A549 (cell line): ENCODE results near the gene CLTCL1. TPM values are rescaled to one million over a fixed set of nuclear protein-coding genes. Genes with fewer than 3 reads are reported as not detected.

Experiments
- ATAC-seq, 2 experiments: fragments of 200-7000 bp in 1 of 2; fragments of >200 bp in 1 of 2; cut with Nextera tagmentation in 1 of 2; cut with Tn5 transposase in 1 of 2; 3 replicates each; pipeline versions ENCODE4 v1.8.0 to v1.9.1; 2018 to 2020; ENCODE audit warnings: mild to moderate bottlenecking in 1 of 2, moderate library complexity in 1 of 2
- CTCF ChIA-PET: fragments of 300-600 bp; sonication (Branson Sonifier 250); formaldehyde crosslinking; extraction: SDS; loops from one replicate; lab custom pipeline; 2021; ENCODE audit warnings: antibody characterized with exemption, inconsistent platforms; lab: Yijun Ruan, JAX
- POLR2A ChIA-PET: fragments of 350-600 bp; formaldehyde crosslinking; extraction: SDS; loops from one replicate; lab custom pipeline; 2021; ENCODE audit warnings: antibody characterized with exemption, inconsistent platforms; lab: Yijun Ruan, JAX
- DNase-seq, 2 experiments: peaks; one replicate each; pipeline versions ENCODE4 v3.0.0 to v3.0.0-alpha.2; 2011 to 2016; ENCODE audit warnings: low read depth in 1 of 2, low spot score in 1 of 2
- FAIRE-seq: peaks from 2 replicates; lab custom pipeline; 2011; peaks lifted over from hg19 to GRCh38; lab: Jason Lieb, UNC
- H3K27ac ChIP-seq, 2 experiments: fragments of >200 bp; sonication (Bioruptor Twin); formaldehyde crosslinking; 3 replicates each; pipeline ENCODE4 v1.5.1; 2016 to 2017
- H3K4me1 ChIP-seq: fragments of >200 bp; sonication (Bioruptor Twin); formaldehyde crosslinking; 3 replicates; pipeline ENCODE4 v1.6.1; 2016
- H3K4me2 ChIP-seq: fragments of >200 bp; sonication (Bioruptor Twin); formaldehyde crosslinking; 3 replicates; pipeline ENCODE4 v1.6.1; 2016
- H3K4me3 ChIP-seq: fragments of >200 bp; sonication (Bioruptor Twin); formaldehyde crosslinking; 3 replicates; pipeline ENCODE4 v1.5.1; 2016
- H3K9me3 ChIP-seq: fragments of >200 bp; sonication (Bioruptor Twin); formaldehyde crosslinking; 3 replicates; pipeline ENCODE4 v1.6.1; 2016
- BHLHE40 ChIP-seq: IDR thresholded peaks from 2 replicates; pipeline ENCODE4 v1.6.1; 2012; ENCODE audit warnings: low read depth, low read length, inconsistent platforms
- CBX8 ChIP-seq: fragments of 200-600 bp; sonication (generic); IDR thresholded peaks from 2 replicates; pipeline ENCODE4 v1.6.1; 2016
- CHD4 ChIP-seq: fragments of 200-600 bp; sonication (generic); IDR thresholded peaks from 2 replicates; pipeline ENCODE4 v1.6.1; 2016; ENCODE audit warnings: antibody characterized with exemption, mild to moderate bottlenecking, borderline replicate concordance
- E2F6 ChIP-seq: IDR thresholded peaks from 2 replicates; pipeline ENCODE4 v1.6.1; 2012; ENCODE audit warnings: low read depth, borderline replicate concordance
- EHF ChIP-seq: fragments of 250-450 bp; sonication (Bioruptor Pico); IDR thresholded peaks from 2 replicates; pipeline ENCODE4 v1.5.0; 2020; ENCODE audit warnings: mild to moderate bottlenecking
- EP300 ChIP-seq, 2 experiments: fragments of >200 bp; sonication (Bioruptor Twin); formaldehyde crosslinking; IDR thresholded peaks; 2 replicates in 1 of 2; 3 replicates in 1 of 2; pipeline ENCODE4 v1.6.1; 2016 to 2017
- FOSL2 ChIP-seq, 2 experiments: fragments of 450-650 bp in 1 of 2; fragments of >200 bp in 1 of 2; sonication (Bioruptor Twin) in 1 of 2; formaldehyde crosslinking; IDR thresholded peaks; 2 replicates each; pipeline versions ENCODE4 v1.5.0 to v1.6.1; 2016 to 2020; ENCODE audit warnings: mild to moderate bottlenecking in 1 of 2, moderate library complexity in 1 of 2
- GATA3 ChIP-seq: IDR thresholded peaks from 2 replicates; pipeline ENCODE4 v1.6.1; 2012; ENCODE audit warnings: borderline replicate concordance
- HDAC2 ChIP-seq: fragments of 200-600 bp; sonication (generic); IDR thresholded peaks from 2 replicates; pipeline ENCODE4 v1.6.1; 2016
- HEYL ChIP-seq: fragments of 250-450 bp; sonication (Bioruptor Pico); IDR thresholded peaks from 2 replicates; pipeline ENCODE4 v1.8.0; 2021; ENCODE audit warnings: mild to moderate bottlenecking, moderate library complexity
- HOXB13 ChIP-seq: fragments of 250-450 bp; sonication (Bioruptor Pico); IDR thresholded peaks from 2 replicates; pipeline ENCODE4 v1.5.0; 2020; ENCODE audit warnings: low read depth, mild to moderate bottlenecking, moderate library complexity
- JUN ChIP-seq, 2 experiments: fragments of >200 bp; sonication (Bioruptor Twin); formaldehyde crosslinking; IDR thresholded peaks; 2 replicates in 1 of 2; 3 replicates in 1 of 2; pipeline ENCODE4 v1.6.1; 2016 to 2017
- KDM1A ChIP-seq: fragments of 200-600 bp; sonication (generic); IDR thresholded peaks from 2 replicates; pipeline ENCODE4 v1.6.1; 2016; ENCODE audit warnings: low read depth, mild to moderate bottlenecking
- MAZ ChIP-seq: fragments of 150-350 bp; IDR thresholded peaks from 2 replicates; pipeline ENCODE4 v1.6.1; 2014; ENCODE audit warnings: antibody characterized with exemption, low read depth, low read length, borderline replicate concordance
- MYC ChIP-seq: IDR thresholded peaks from 2 replicates; pipeline ENCODE4 v1.6.1; 2012; ENCODE audit warnings: mild to moderate bottlenecking, inconsistent platforms, low read length, improper control_type of control experiment, borderline replicate concordance
- NFE2L2 ChIP-seq: fragments of 150-350 bp; conservative IDR thresholded peaks from 2 replicates; pipeline ENCODE4 v1.6.1; 2014; ENCODE audit warnings: low read length
- NPAS2 ChIP-seq: fragments of 250-450 bp; sonication (Bioruptor Pico); IDR thresholded peaks from 2 replicates; pipeline ENCODE4 v1.8.0; 2022; ENCODE audit warnings: mild to moderate bottlenecking, moderate library complexity, borderline replicate concordance
- RAD21 ChIP-seq, 2 experiments: fragments of >200 bp in 1 of 2; sonication (Bioruptor Twin) in 1 of 2; formaldehyde crosslinking in 1 of 2; IDR thresholded peaks in 1 of 2; conservative IDR thresholded peaks in 1 of 2; 2 replicates in 1 of 2; 3 replicates in 1 of 2; pipeline ENCODE4 v1.6.1; 2012 to 2018; ENCODE audit warnings: inconsistent platforms in 1 of 2
- REST ChIP-seq: fragments of 200-600 bp; sonication (generic); IDR thresholded peaks from 2 replicates; pipeline ENCODE4 v1.6.1; 2016; ENCODE audit warnings: antibody characterized with exemption, mild to moderate bottlenecking, moderate library complexity
- RFX5 ChIP-seq: fragments of 450-650 bp; IDR thresholded peaks from 2 replicates; pipeline ENCODE4 v1.7.1; 2014; ENCODE audit warnings: antibody characterized with exemption, mild to moderate bottlenecking, moderate library complexity
- RNF2 ChIP-seq: fragments of 200-600 bp; sonication (generic); IDR thresholded peaks from 2 replicates; pipeline ENCODE4 v1.6.1; 2016; ENCODE audit warnings: low read depth, mild to moderate bottlenecking, antibody characterized with exemption, moderate library complexity, borderline replicate concordance
- SREBF2 ChIP-seq: fragments of 450-650 bp; IDR thresholded peaks from 2 replicates; pipeline ENCODE4 v1.6.1; 2014; ENCODE audit warnings: mild to moderate bottlenecking, moderate library complexity
- TFCP2L1 ChIP-seq: fragments of 250-450 bp; sonication (Bioruptor Pico); IDR thresholded peaks from 2 replicates; pipeline ENCODE4 v1.5.0; 2021; ENCODE audit warnings: mild to moderate bottlenecking
- USF2 ChIP-seq: fragments of 450-650 bp; IDR thresholded peaks from 2 replicates; pipeline ENCODE4 v1.6.1; 2014; ENCODE audit warnings: antibody characterized with exemption
- ZFP36 ChIP-seq: fragments of 450-650 bp; IDR thresholded peaks from 2 replicates; pipeline ENCODE4 v1.6.1; 2014; ENCODE audit warnings: borderline replicate concordance; ENCODE audit not compliant: partially characterized antibody
- WGBS: methylation state at CpG from one replicate; pipeline ENCODE4 v1.1.6; 2017; ENCODE audit errors: missing lambda C conversion rate; 5-methylcytosine and 5-hydroxymethylcytosine counted together
- polyA plus RNA-seq, 4 experiments: library from polyadenylated mRNA; depleted of rRNA in 3 of 4; stranded (reverse); fragments of >200 nt; fragmentation: RNase III in 1 of 4; extraction: RNeasy Plus Mini Kit Qiagen cat#74134 plus additional on column Dnase treatment in 1 of 4; gene quantifications; 2 replicates in 3 of 4; 3 replicates in 1 of 4; pipeline ENCODE4 v1.2.3, GENCODE V29; 2011 to 2017

The CLTCL1 gene
- polyA plus RNA-seq, 2 of the 4 experiments (the other 2 are of a cell fraction), result 8.6 to 10.6 TPM

GRCh38 chr22:19231986-19232385, 59.5 kb downstream of the CLTCL1 start:
- TF ChIP-seq MAZ, result no peak
- H3K4me1 ChIP-seq, result no peaks in the 10 kb centered on the region
- no peak for DNase-seq
- no peak overlapping the region for H3K4me3 ChIP-seq
- no peak for FAIRE-seq
- ChIA-PET POLR2A (no interaction called here), CTCF (interaction anchor here (0.8 kb wide), 1 partner anchor 12 kb away, joined by 3 read pairs; no protein-coding TSS in a partner anchor)
- no peak overlapping the region for H3K4me2 ChIP-seq
- ATAC-seq, result no peak
- H3K9me3 ChIP-seq, result no peaks in the 10 kb centered on the region
- 67% methylated on average over 3 of the region's 3 CpGs for WGBS
- H3K27ac ChIP-seq, result no peak overlapping the region

GRCh38 chr22:19229600-19229999, 61.9 kb downstream of the CLTCL1 start:
- no peak overlapping the region for H3K4me3 ChIP-seq
- CTCF ChIA-PET, result no interaction called here
- no peaks in the 10 kb centered on the region for H3K9me3 ChIP-seq
- no peak for TF ChIP-seq SREBF2
- TF ChIP-seq CBX8, result no peak
- no peak for TF ChIP-seq EHF (CRISPR knock-in tag)
- TF ChIP-seq JUN (IDR thresholded peaks at IDR 0.05), result no peak
- TF ChIP-seq RFX5, result no peak
- TF ChIP-seq REST, result no peak
- TF ChIP-seq BHLHE40, result no peak
- TF ChIP-seq NFE2L2, result no peak
- TF ChIP-seq KDM1A, result no peak
- no peak for TF ChIP-seq ZFP36
- TF ChIP-seq NPAS2 (CRISPR knock-in tag), result no peak
- no peak for TF ChIP-seq USF2
- TF ChIP-seq E2F6, result no peak
- TF ChIP-seq HDAC2, result no peak
- no peak for TF ChIP-seq MYC
- TF ChIP-seq FOSL2 (IDR thresholded peaks at IDR 0.05), result no peak
- TF ChIP-seq FOSL2 (CRISPR knock-in tag; IDR thresholded peaks at IDR 0.05), result no peak
- TF ChIP-seq, all 56 proteins: peak for 0
- no peak overlapping the region for H3K4me2 ChIP-seq
- H3K4me1 ChIP-seq, result no peaks in the 10 kb centered on the region
- POLR2A ChIA-PET, result no interaction called here
- ATAC-seq, result no peak
- no peak for DNase-seq
- H3K27ac ChIP-seq, result no peak overlapping the region
- 48% methylated on average over 2 of the region's 2 CpGs for WGBS
- FAIRE-seq, result no peak

GRCh38 chr22:19228179-19228578, 63.3 kb downstream of the CLTCL1 start:
- no peak for ATAC-seq
- no peak overlapping the region for H3K4me3 ChIP-seq
- no peaks in the 10 kb centered on the region for H3K4me1 ChIP-seq
- H3K9me3 ChIP-seq, result no peaks in the 10 kb centered on the region
- ChIA-PET POLR2A (no interaction called here), CTCF (interaction anchor here (0.6 kb wide), 1 partner anchor 719 kb away, joined by 3 read pairs; no protein-coding TSS in a partner anchor)
- 84% methylated on average over 4 of the region's 4 CpGs for WGBS
- FAIRE-seq, result no peak
- H3K4me2 ChIP-seq, result no peak overlapping the region
- no peak overlapping the region for H3K27ac ChIP-seq
- TF ChIP-seq EP300 (IDR thresholded peaks at IDR 0.05), result no peak
- no peak for TF ChIP-seq E2F6
- no peak for TF ChIP-seq RNF2
- no peak for TF ChIP-seq CHD4
- no peak for TF ChIP-seq RAD21 (conservative IDR thresholded peaks at IDR 0.05 in 1 of 2, IDR thresholded peaks at IDR 0.05 in 1 of 2)
- TF ChIP-seq HOXB13 (CRISPR knock-in tag), result no peak
- TF ChIP-seq TFCP2L1 (CRISPR knock-in tag), result no peak
- TF ChIP-seq BHLHE40, result no peak
- no peak for TF ChIP-seq KDM1A
- TF ChIP-seq HEYL (CRISPR knock-in tag), result no peak
- no peak for TF ChIP-seq ZFP36
- TF ChIP-seq GATA3, result no peak
- DNase-seq, result no peak
